ENCODE data around the gene GNAS.
"Not testable (repeated sequence)": the region's sequence is repeated elsewhere in the genome, so short reads cannot be mapped to it uniquely, and the experiment has no call there.

The GNAS gene

GRCh38 chr20:58816957-58817651 is 35.4 kb upstream of the GNAS start:
- no peak overlapping the region for H3K27ac ChIP-seq (ENCODE audit: low read length)
- no peaks in the 10 kb centered on the region for H3K4me1 ChIP-seq (ENCODE audit: control insufficient read depth, insufficient read depth, low read length)
- no peaks in the 10 kb centered on the region for H3K36me3 ChIP-seq (ENCODE audit: control insufficient read depth in 2 of 2, insufficient read depth in 2 of 2, low read length in 2 of 2)
- peaks cover 2 to 3% of the 10 kb centered on the region in 2 donors for H3K27me3 ChIP-seq (ENCODE audit: control insufficient read depth in 1 of 2, insufficient read depth in 2 of 2, low read length in 2 of 2)
- no peak overlapping the region for H3K9ac ChIP-seq (ENCODE audit: low read length in 2 of 2)
- no peaks in the 10 kb centered on the region for H3K9me3 ChIP-seq (ENCODE audit: control insufficient read depth in 2 of 2, low read length in 2 of 2)
- H3K4me3 ChIP-seq (ENCODE audit: low read length in 2 of 2): no peak overlapping the region

DNA sequence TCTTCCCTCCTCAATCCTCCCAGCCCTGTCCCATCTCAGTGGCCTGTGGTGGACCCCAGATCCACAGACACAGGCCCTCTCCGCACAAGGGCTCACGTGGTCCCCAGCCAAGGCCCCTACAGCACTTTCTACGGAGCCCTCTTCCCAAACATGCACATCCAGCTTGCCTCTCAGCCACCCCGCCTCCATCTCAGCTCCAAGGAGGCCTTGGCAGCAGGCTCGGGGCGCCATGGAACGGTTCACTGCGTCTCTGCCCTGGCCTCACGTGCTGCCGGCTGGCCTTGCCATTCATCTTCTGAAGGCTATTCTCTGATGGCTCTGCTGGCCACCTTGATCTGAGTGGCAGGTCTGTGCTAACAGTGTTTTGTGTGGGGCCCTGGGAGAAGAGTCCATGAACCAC is 34.8 kb upstream of the GNAS start:
- Histone ChIP-seq H3K36me3 (ENCODE audit: control insufficient read depth in 2 of 2, insufficient read depth in 2 of 2, low read length in 2 of 2) (no peaks in the 10 kb centered on the region), H3K27ac (ENCODE audit: low read length) (no peak overlapping the region)

GRCh38 chr20:58818586-58819285 is 33.8 kb upstream of the GNAS start:
- Histone ChIP-seq H3K9me3 (ENCODE audit: control insufficient read depth in 2 of 2, low read length in 2 of 2) (no peaks in the 10 kb centered on the region), H3K27me3 (ENCODE audit: control insufficient read depth in 1 of 2, insufficient read depth in 2 of 2, low read length in 2 of 2) (peaks cover 2 to 3% of the 10 kb centered on the region in 2 donors), H3K4me3 (ENCODE audit: low read length in 2 of 2) (no peak overlapping the region), H3K27ac (ENCODE audit: low read length) (no peak overlapping the region), H3K9ac (ENCODE audit: low read length in 2 of 2) (no peak overlapping the region), H3K4me1 (ENCODE audit: control insufficient read depth, insufficient read depth, low read length) (no peaks in the 10 kb centered on the region), H3K36me3 (ENCODE audit: control insufficient read depth in 2 of 2, insufficient read depth in 2 of 2, low read length in 2 of 2) (no peaks in the 10 kb centered on the region)

More for the DNA sequence above, 34.8 kb upstream of the GNAS start:
- Histone ChIP-seq H3K4me3 (ENCODE audit: low read length in 2 of 2) (no peak overlapping the region), H3K4me1 (ENCODE audit: control insufficient read depth, insufficient read depth, low read length) (no peaks in the 10 kb centered on the region), H3K9me3 (ENCODE audit: control insufficient read depth in 2 of 2, low read length in 2 of 2) (no peaks in the 10 kb centered on the region), H3K27me3 (ENCODE audit: control insufficient read depth in 1 of 2, insufficient read depth in 2 of 2, low read length in 2 of 2) (peaks cover 0 to 3% of the 10 kb centered on the region in 2 donors), H3K9ac (ENCODE audit: low read length in 2 of 2) (no peak overlapping the region)

DNA sequence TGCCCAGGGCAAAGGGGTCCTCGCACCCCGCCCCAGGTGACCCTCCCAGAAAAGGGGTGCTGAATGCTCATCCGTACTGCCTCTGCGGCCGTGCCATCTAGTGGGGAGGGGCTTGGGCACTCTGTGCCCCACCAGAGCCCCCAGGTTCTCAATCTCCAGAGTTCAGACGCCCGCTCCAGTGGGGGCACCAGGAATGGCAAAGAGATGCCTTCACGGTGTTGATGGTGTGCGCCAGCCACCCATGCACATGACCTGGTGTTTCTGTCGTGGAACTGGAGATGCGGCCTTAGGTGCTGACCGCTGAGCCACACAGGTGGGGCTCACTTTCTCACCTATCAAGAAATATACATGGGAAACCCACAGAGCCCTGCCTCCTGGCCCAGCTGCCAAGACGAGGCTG is 32.6 kb upstream of the GNAS start:
- H3K27me3 ChIP-seq (ENCODE audit: control insufficient read depth in 1 of 2, insufficient read depth in 2 of 2, low read length in 2 of 2): peaks cover 2 to 3% of the 10 kb centered on the region in 2 donors
- H3K4me3 ChIP-seq (ENCODE audit: low read length in 2 of 2): no peak overlapping the region
- no peak overlapping the region for H3K9ac ChIP-seq (ENCODE audit: low read length in 2 of 2)
- no peaks in the 10 kb centered on the region for H3K9me3 ChIP-seq (ENCODE audit: control insufficient read depth in 2 of 2, low read length in 2 of 2)
- H3K27ac ChIP-seq (ENCODE audit: low read length): no peak overlapping the region
- no peaks in the 10 kb centered on the region for H3K36me3 ChIP-seq (ENCODE audit: control insufficient read depth in 2 of 2, insufficient read depth in 2 of 2, low read length in 2 of 2)
- H3K4me1 ChIP-seq (ENCODE audit: control insufficient read depth, insufficient read depth, low read length): no peaks in the 10 kb centered on the region

- H3K27me3 ChIP-seq (ENCODE audit: control insufficient read depth in 1 of 2, insufficient read depth in 2 of 2, low read length in 2 of 2); H3K36me3 ChIP-seq (ENCODE audit: control insufficient read depth in 2 of 2, insufficient read depth in 2 of 2, low read length in 2 of 2); H3K9ac ChIP-seq (ENCODE audit: low read length in 2 of 2); H3K4me3 ChIP-seq (ENCODE audit: low read length in 2 of 2); H3K9me3 ChIP-seq (ENCODE audit: control insufficient read depth in 2 of 2, low read length in 2 of 2); H3K27ac ChIP-seq (ENCODE audit: low read length); H3K4me1 ChIP-seq (ENCODE audit: control insufficient read depth, insufficient read depth, low read length): not testable (repeated sequence)
Observed at GRCh38 chr20:58820515-58820914, 32.0 kb upstream of the GNAS start.

DNA sequence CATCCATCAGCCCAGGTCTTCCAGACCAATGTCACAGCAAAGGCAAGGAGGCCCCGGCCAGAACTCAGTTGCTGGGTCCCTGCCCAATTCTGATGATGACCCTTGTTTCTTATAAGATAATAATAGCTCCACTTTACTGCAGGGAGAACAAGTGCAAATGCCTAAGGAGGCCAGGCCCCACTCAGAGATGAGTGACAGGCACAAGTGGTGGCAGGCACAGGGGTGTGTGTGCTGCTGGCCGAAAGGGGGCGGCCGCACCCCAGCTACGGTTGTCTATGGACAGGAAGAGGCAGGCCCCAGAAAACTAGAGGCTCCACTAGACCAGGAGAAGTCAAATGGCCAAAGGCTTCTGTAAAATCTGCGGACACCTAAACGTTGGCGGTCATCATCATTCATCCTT is 30.4 kb upstream of the GNAS start:
- Histone ChIP-seq H3K9me3 (ENCODE audit: control insufficient read depth in 2 of 2, low read length in 2 of 2) (no peaks in the 10 kb centered on the region), H3K9ac (ENCODE audit: low read length in 2 of 2) (no peak overlapping the region), H3K4me1 (ENCODE audit: control insufficient read depth, insufficient read depth, low read length) (no peaks in the 10 kb centered on the region), H3K27me3 (ENCODE audit: control insufficient read depth in 1 of 2, insufficient read depth in 2 of 2, low read length in 2 of 2) (peaks cover 0 to 2% of the 10 kb centered on the region in 2 donors), H3K4me3 (ENCODE audit: low read length in 2 of 2) (no peak overlapping the region), H3K27ac (ENCODE audit: low read length) (no peak overlapping the region), H3K36me3 (ENCODE audit: control insufficient read depth in 2 of 2, insufficient read depth in 2 of 2, low read length in 2 of 2) (no peaks in the 10 kb centered on the region)

DNA sequence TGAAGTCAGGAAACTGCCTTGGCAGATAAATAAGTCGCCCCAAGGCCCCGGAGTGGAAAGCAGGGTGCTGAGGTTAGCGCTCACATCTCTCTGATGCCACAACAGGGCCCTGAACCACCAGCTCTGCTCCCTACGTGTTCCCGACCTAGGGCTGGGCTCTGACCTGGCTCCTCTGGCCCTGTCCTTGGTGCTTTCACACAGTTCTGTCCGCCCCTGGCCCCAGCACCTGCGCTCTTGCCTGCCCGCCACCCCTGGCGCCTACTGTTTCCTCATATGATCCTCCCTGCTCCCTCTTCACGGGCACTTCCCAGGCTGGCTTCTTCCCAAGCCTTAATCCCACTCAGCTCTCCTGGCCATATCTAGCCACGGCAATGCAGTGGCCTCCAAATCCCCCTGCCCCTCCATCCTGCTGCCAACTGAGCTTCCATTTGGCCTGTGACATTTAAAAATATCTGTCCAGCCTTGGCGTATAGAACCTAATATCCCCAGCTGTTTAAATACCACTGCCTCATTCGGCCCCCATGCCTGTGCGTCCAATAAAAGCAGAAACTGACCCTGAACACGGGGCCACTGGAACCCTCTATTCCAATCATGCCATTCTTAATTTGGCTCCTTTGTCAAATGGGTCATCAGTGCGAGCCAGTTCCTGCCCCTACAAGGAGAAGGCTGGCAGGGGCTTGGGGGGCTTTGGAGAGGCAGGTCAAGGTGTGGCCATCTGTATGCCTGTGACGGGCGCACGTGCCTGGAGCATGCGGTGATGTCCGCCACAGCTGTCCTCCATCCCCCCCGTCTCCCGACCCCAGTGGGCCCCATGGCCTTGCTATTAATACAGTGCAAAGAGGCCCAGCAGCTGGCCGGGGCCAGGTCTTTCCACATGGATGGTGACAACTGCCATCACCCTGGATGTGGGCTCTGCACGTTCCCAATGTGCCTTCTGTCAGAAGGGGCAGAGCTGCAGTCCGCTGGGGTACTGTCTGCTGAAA is 29.5 kb upstream of the GNAS start:
- H3K9me3 ChIP-seq (ENCODE audit: control insufficient read depth in 2 of 2, low read length in 2 of 2): no peaks in the 10 kb centered on the region
- H3K4me3 ChIP-seq (ENCODE audit: low read length in 2 of 2): no peak overlapping the region

GRCh38 chr20:58824843-58825242 is 27.7 kb upstream of the GNAS start:
- no peak overlapping the region for H3K27ac ChIP-seq (ENCODE audit: low read length)

More for the DNA sequence above, 29.5 kb upstream of the GNAS start:
- Histone ChIP-seq H3K36me3 (ENCODE audit: control insufficient read depth in 2 of 2, insufficient read depth in 2 of 2, low read length in 2 of 2) (no peaks in the 10 kb centered on the region), H3K27me3 (ENCODE audit: control insufficient read depth in 1 of 2, insufficient read depth in 2 of 2, low read length in 2 of 2) (peaks cover 0 to 2% of the 10 kb centered on the region in 2 donors), H3K27ac (ENCODE audit: low read length) (no peak overlapping the region), H3K9ac (ENCODE audit: low read length in 2 of 2) (no peak overlapping the region), H3K4me1 (ENCODE audit: control insufficient read depth, insufficient read depth, low read length) (no peaks in the 10 kb centered on the region)

GRCh38 chr20:58825450-58825849 is 27.1 kb upstream of the GNAS start:
- Histone ChIP-seq H3K27ac (ENCODE audit: low read length) (no peak overlapping the region), H3K4me1 (ENCODE audit: control insufficient read depth, insufficient read depth, low read length) (peaks cover 2% of the 10 kb centered on the region), H3K9ac (ENCODE audit: low read length in 2 of 2) (no peak overlapping the region), H3K36me3 (ENCODE audit: control insufficient read depth in 2 of 2, insufficient read depth in 2 of 2, low read length in 2 of 2) (no peaks in the 10 kb centered on the region), H3K27me3 (ENCODE audit: control insufficient read depth in 1 of 2, insufficient read depth in 2 of 2, low read length in 2 of 2) (peaks cover 0 to 2% of the 10 kb centered on the region in 2 donors), H3K9me3 (ENCODE audit: control insufficient read depth in 2 of 2, low read length in 2 of 2) (no peaks in the 10 kb centered on the region), H3K4me3 (ENCODE audit: low read length in 2 of 2) (no peak overlapping the region)

More at GRCh38 chr20:58824843-58825242, 27.7 kb upstream of the GNAS start:
- H3K27me3 ChIP-seq (ENCODE audit: control insufficient read depth in 1 of 2, insufficient read depth in 2 of 2, low read length in 2 of 2): peaks cover 0 to 2% of the 10 kb centered on the region in 2 donors
- H3K4me3 ChIP-seq (ENCODE audit: low read length in 2 of 2): no peak overlapping the region
- no peak overlapping the region for H3K9ac ChIP-seq (ENCODE audit: low read length in 2 of 2)
- no peaks in the 10 kb centered on the region for H3K9me3 ChIP-seq (ENCODE audit: control insufficient read depth in 2 of 2, low read length in 2 of 2)
- H3K36me3 ChIP-seq (ENCODE audit: control insufficient read depth in 2 of 2, insufficient read depth in 2 of 2, low read length in 2 of 2): no peaks in the 10 kb centered on the region
- H3K4me1 ChIP-seq (ENCODE audit: control insufficient read depth, insufficient read depth, low read length): peaks cover 2% of the 10 kb centered on the region

GRCh38 chr20:58826271-58826670 is 26.2 kb upstream of the GNAS start:
- Histone ChIP-seq H3K36me3 (ENCODE audit: control insufficient read depth in 2 of 2, insufficient read depth in 2 of 2, low read length in 2 of 2) (no peaks in the 10 kb centered on the region), H3K27me3 (ENCODE audit: control insufficient read depth in 1 of 2, insufficient read depth in 2 of 2, low read length in 2 of 2) (peaks cover 0 to 2% of the 10 kb centered on the region in 2 donors), H3K4me1 (ENCODE audit: control insufficient read depth, insufficient read depth, low read length) (peaks cover 2% of the 10 kb centered on the region), H3K27ac (ENCODE audit: low read length) (no peak overlapping the region), H3K9me3 (ENCODE audit: control insufficient read depth in 2 of 2, low read length in 2 of 2) (no peaks in the 10 kb centered on the region), H3K9ac (ENCODE audit: low read length in 2 of 2) (no peak overlapping the region), H3K4me3 (ENCODE audit: low read length in 2 of 2) (no peak overlapping the region)
